GM12878 (cell line): Measurements from ENCODE around the gene YTHDF1. TPM values are rescaled to one million over a fixed set of nuclear protein-coding genes. Genes with fewer than 3 reads are reported as not detected.

Experiments
- ATAC-seq: fragments of 200-7000 bp; cut with Tn5 transposase; 3 replicates; pipeline ENCODE4 v1.9.1; 2020; ENCODE audit warnings: mild to moderate bottlenecking, moderate library complexity
- BruUV-seq: library from RNA; stranded (reverse); fragments of 400-500 nt; replicated peaks from 2 replicates; lab custom pipeline; 2021; lab: Mats Ljungman, UMichigan
- CTCF ChIA-PET: fragments of 300-600 bp; sonication (Branson Sonifier 250); formaldehyde crosslinking; extraction: SDS; loops from one replicate; lab custom pipeline; 2021; ENCODE audit warnings: inconsistent platforms; lab: Yijun Ruan, JAX
- POLR2A ChIA-PET: fragments of 350-600 bp; formaldehyde crosslinking; extraction: SDS; loops from one replicate; lab custom pipeline; 2021; ENCODE audit warnings: inconsistent platforms; lab: Charles Lee
- RAD21 ChIA-PET: fragments of 300-600 bp; sonication (Branson Sonifier 250); formaldehyde crosslinking; loops from one replicate; lab custom pipeline; 2023; ENCODE audit warnings: antibody characterized with exemption; ENCODE audit not compliant: unreplicated experiment; lab: Charles Lee
- SMC1A ChIA-PET: fragments of 300-600 bp; sonication (Branson Sonifier 250); formaldehyde crosslinking; loops from one replicate; lab custom pipeline; 2023; ENCODE audit not compliant: unreplicated experiment, uncharacterized antibody; lab: Charles Lee
- DNase-seq: peaks from one replicate; pipeline ENCODE4 v3.0.0-alpha.2; 2011; ENCODE audit warnings: low read depth, low spot score
- FAIRE-seq: peaks from 3 replicates; lab custom pipeline; 2011; peaks lifted over from hg19 to GRCh38; lab: Jason Lieb, UNC
- H2AFZ ChIP-seq: 2 replicates; pipeline ENCODE4 v1.6.0; 2011; ENCODE audit warnings: low read depth, low read length, control low read depth; ENCODE audit not compliant: control insufficient read depth
- H3K27ac ChIP-seq: 2 replicates; pipeline ENCODE4 v1.5.1; 2011; ENCODE audit warnings: control low read depth; ENCODE audit not compliant: control insufficient read depth, insufficient read depth
- H3K27me3 ChIP-seq, 2 experiments: replicated peaks in 1 of 2; 2 replicates each; pipeline versions ENCODE4 v1.6.0 to v1.6.1; 2011; ENCODE audit warnings: low read length in 1 of 2; ENCODE audit not compliant: control insufficient read depth in 2 of 2, insufficient read depth in 2 of 2
- H3K36me3 ChIP-seq, 2 experiments: 2 replicates each; pipeline ENCODE4 v1.5.1; 2011; ENCODE audit warnings: low read length in 1 of 2; ENCODE audit not compliant: control insufficient read depth in 2 of 2, insufficient read depth in 2 of 2
- H3K4me1 ChIP-seq: 2 replicates; pipeline ENCODE4 v1.6.1; 2011; ENCODE audit warnings: mild to moderate bottlenecking, low read length, moderate library complexity, mixed read lengths; ENCODE audit not compliant: control insufficient read depth, insufficient read depth
- H3K4me2 ChIP-seq: 2 replicates; pipeline ENCODE4 v1.6.0; 2011; ENCODE audit warnings: control low read depth; ENCODE audit not compliant: control insufficient read depth, insufficient read depth
- H3K4me3 ChIP-seq: fragments of 200-600 bp; sonication (generic); 2 replicates; pipeline ENCODE4 v1.5.1; 2016
- H3K79me2 ChIP-seq: 2 replicates; pipeline ENCODE4 v1.6.0; 2011; ENCODE audit warnings: low read length; ENCODE audit not compliant: control insufficient read depth, insufficient read depth
- H3K9ac ChIP-seq: 2 replicates; pipeline ENCODE4 v1.8.0; 2011; ENCODE audit warnings: low read length, control low read depth, mixed read lengths; ENCODE audit not compliant: control insufficient read depth, insufficient read depth
- H3K9me3 ChIP-seq: replicated peaks from 3 replicates; pipeline ENCODE4 v1.5.1; 2011; ENCODE audit warnings: mild to moderate bottlenecking, low read length; ENCODE audit not compliant: control insufficient read depth, insufficient read depth
- H4K20me1 ChIP-seq: 2 replicates; pipeline ENCODE4 v1.6.0; 2011; ENCODE audit not compliant: control insufficient read depth, insufficient read depth
- CEBPB ChIP-seq, 2 experiments: fragments of 150-350 bp in 1 of 2; IDR thresholded peaks; 2 replicates each; pipeline ENCODE4 v1.6.1; 2012 to 2014; ENCODE audit warnings: low read depth in 2 of 2, low read length in 2 of 2, borderline replicate concordance in 1 of 2, inconsistent platforms in 1 of 2
- CHD2 ChIP-seq: IDR thresholded peaks from 2 replicates; pipeline ENCODE4 v1.6.1; 2011; ENCODE audit warnings: low read depth, low read length, improper control_type of control experiment, borderline replicate concordance
- MEF2B ChIP-seq: fragments of 450-650 bp; IDR thresholded peaks from 2 replicates; pipeline ENCODE4 v1.6.1; 2018; ENCODE audit warnings: mild to moderate bottlenecking, moderate library complexity; ENCODE audit not compliant: partially characterized antibody, poor library complexity, severe bottlenecking
- MTA3 ChIP-seq: IDR thresholded peaks from 2 replicates; pipeline ENCODE4 v1.6.1; 2012; ENCODE audit warnings: low read length, inconsistent platforms, borderline replicate concordance
- NR2F1 ChIP-seq: fragments of 450-650 bp; conservative IDR thresholded peaks from 2 replicates; pipeline ENCODE4 v1.6.1; 2017; ENCODE audit warnings: mild to moderate bottlenecking
- PML ChIP-seq: IDR thresholded peaks from 2 replicates; pipeline ENCODE4 v1.6.1; 2012; ENCODE audit warnings: low read length, inconsistent platforms
- SIN3A ChIP-seq: IDR thresholded peaks from 2 replicates; pipeline ENCODE4 v1.6.1; 2012; ENCODE audit warnings: low read depth, low read length, improper control_type of control experiment
- STAT3 ChIP-seq: IDR thresholded peaks from 2 replicates; pipeline ENCODE4 v1.6.1; 2011; ENCODE audit warnings: low read depth, low read length, improper control_type of control experiment
- TARDBP ChIP-seq: IDR thresholded peaks from 2 replicates; pipeline ENCODE4 v1.6.1; 2016; ENCODE audit warnings: borderline replicate concordance
- WGBS: methylation state at CpG from one replicate; pipeline ENCODE4 v1.1.6; 2016; ENCODE audit warnings: low lambda C conversion rate; ENCODE audit not compliant: insufficient replicate concordance, insufficient coverage; ENCODE audit errors: missing lambda C conversion rate; 5-methylcytosine and 5-hydroxymethylcytosine counted together
- in situ Hi-C: fragments of 300-500 bp; cut with MboI; formaldehyde crosslinking; loops from 9 replicates; pipeline ENCODE4 v1.14.3; 2018; ENCODE audit warnings: mixed read lengths
- intact Hi-C: fragments of 100-400 bp; cut with micrococcal nuclease; formaldehyde crosslinking; loops from one replicate; pipeline ENCODE4 v1.14.2; 2022; ENCODE audit not compliant: unreplicated experiment
- polyA plus RNA-seq, 11 experiments: library from polyadenylated mRNA; depleted of rRNA in 4 of 11; unstranded in 6 of 11; stranded (reverse) in 5 of 11; fragments of >200 nt; fragmentation: Nextera tagmentation in 4 of 11; fragmentation: Illumina TruSeq in 1 of 11; extraction: Ambion mirVana in 4 of 11; extraction: Trizol in 1 of 11; gene quantifications; 1 replicate in 1 of 11; 2 replicates in 10 of 11; pipeline versions ENCODE4 v1.2.1 to v1.2.3, GENCODE V29; 2011 to 2016; ENCODE audit warnings: inconsistent platforms in 2 of 11, missing spikeins in 2 of 11, low read depth in 1 of 11
- total RNA-seq, 4 experiments: library from RNA; depleted of rRNA in 3 of 4; stranded (reverse); fragments of >200 nt in 3 of 4; fragmentation: Illumina TruSeq in 1 of 4; extraction: Trizol in 1 of 4; gene quantifications; 2 replicates each; pipeline versions ENCODE4 v1.2.1 to v1.2.3, GENCODE V29; 2013 to 2021
- TF ChIP-seq, protein P1 (sequence below): fragments of 450-650 bp; IDR thresholded peaks from 2 replicates; pipeline ENCODE4 v1.6.1; 2018; ENCODE audit warnings: borderline replicate concordance, mild to moderate bottlenecking; ENCODE audit not compliant: partially characterized antibody
- TF ChIP-seq, protein P2 (sequence below): fragments of 450-650 bp; IDR thresholded peaks from 2 replicates; pipeline ENCODE4 v1.6.1; 2017; ENCODE audit warnings: mild to moderate bottlenecking

YTHDF1 gene
- total and polyA plus RNA-seq, 10 of the 15 experiments (the other 5 are each of a cell fraction or from before 2014, with no cell fraction given) = 4.6 to 37.8 (median 20.5) TPM

DNA sequence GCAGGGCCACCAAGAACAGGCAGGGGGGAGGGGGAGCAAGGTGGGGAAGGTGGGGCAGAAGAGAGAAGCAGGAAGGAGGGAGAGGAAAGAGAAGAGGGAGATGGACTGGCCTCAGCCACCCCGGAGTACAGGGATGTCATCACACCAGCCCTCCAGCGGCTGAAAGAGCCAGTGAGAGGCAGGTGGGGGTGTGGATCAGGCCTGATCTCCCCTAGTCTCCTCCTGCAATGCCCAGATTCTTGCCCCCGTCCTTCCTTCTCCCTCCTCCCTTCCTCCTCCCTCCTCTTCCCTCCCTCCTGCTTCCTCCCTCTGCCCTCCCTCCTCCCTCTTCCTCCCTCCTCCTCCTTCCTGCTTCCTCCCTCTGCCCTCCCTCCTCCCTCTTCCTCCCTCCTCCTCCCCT lies 61.5 kb downstream of the YTHDF1 start:
- no TSS peak for BruUV-seq
- Histone ChIP-seq H4K20me1 (no peaks in the 10 kb centered on the region), H3K36me3 (no peaks in the 10 kb centered on the region), H3K79me2 (no peaks in the 10 kb centered on the region), H3K4me1 (no peaks in the 10 kb centered on the region), H3K4me3 (no peak overlapping the region), H3K27ac (no peak overlapping the region), H3K4me2 (no peak overlapping the region), H3K9me3 (no peaks in the 10 kb centered on the region; the same call in 2 of the 3 replicates), H3K9ac (no peak overlapping the region), H3K27me3 (peaks cover 0 to 6% of the 10 kb centered on the region in 2 experiments; a peak in 2 of 4 replicates), H2AFZ (no peak overlapping the region)
- DNase-seq (no peak), ATAC-seq (no peak), FAIRE-seq (no peak)
- intact Hi-C loops (no loop called here), in situ Hi-C loops (no loop called here)
- ChIA-PET SMC1A (no interaction called here), POLR2A (no interaction called here), RAD21 (no interaction called here), CTCF (no interaction called here)
- TF ChIP-seq STAT3 (no peak), MEF2B (no peak), NR2F1 (no peak), MTA3 (no peak)
- WGBS = 3% methylated on average over 3 of the region's 3 CpGs

DNA sequence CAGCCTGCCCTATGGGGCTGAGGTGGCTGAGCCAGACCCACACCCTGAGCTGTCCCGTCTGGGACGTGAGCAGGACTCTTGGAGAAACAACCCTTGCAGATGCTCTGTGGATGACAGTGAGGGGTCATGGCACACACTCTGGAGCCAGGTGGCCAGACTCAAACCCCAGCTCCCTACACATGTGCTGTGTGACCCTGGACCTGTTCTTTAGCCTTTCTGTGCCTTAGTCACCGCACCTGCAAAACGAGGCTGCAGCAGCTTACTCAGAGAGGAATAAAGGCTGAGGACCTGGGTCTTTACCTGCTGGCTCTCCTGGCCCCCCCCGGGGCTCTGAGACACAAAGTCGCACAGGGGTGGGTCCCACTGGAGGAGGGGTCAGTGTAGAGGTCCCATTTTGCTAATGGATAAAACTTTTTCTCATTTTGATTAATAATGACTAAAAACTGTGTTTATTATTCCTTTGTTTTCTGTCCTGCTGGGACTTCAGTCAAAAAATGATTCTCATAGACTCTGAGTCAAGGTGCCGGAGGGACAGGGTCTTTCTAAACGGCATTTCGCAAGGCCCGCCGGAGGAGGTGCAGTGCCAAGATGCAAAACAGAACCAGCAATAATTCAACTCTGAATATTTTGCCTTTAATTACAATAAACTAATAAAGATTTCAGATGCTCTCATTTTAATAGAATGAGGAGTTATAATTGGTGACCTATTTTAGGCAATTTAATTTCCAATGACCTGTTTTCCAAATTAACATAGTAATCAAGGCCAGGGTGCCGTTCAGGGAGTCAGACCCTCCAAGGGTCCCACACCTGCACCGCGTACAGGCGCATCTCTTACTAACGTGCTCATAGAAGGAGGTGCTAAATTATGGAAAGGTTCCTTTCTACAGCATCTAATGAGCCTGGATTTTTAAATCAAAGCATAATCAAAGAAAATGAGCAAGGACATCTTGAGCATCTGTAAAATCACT lies 62.4 kb downstream of the YTHDF1 start:
- no peaks in the 10 kb centered on the region; the same call in 2 of the 3 replicates for H3K9me3 ChIP-seq

More for the DNA sequence above, 62.4 kb downstream of the YTHDF1 start:
- Histone ChIP-seq H2AFZ (no peak overlapping the region), H3K27ac (no peak overlapping the region), H3K27me3 (peaks cover 0 to 6% of the 10 kb centered on the region in 2 experiments; a peak in 2 of 4 replicates), H3K4me2 (no peak overlapping the region), H3K4me1 (no peaks in the 10 kb centered on the region), H4K20me1 (no peaks in the 10 kb centered on the region), H3K9ac (no peak overlapping the region), H3K36me3 (no peaks in the 10 kb centered on the region), H3K4me3 (no peak overlapping the region), H3K79me2 (no peaks in the 10 kb centered on the region)
- no peak for TF ChIP-seq CEBPB (IDR thresholded peaks at IDR 0.05; ENCODE audit: borderline replicate concordance in 1 of 2, low read depth in 2 of 2, low read length in 2 of 2)
- TF ChIP-seq, protein P1, sequence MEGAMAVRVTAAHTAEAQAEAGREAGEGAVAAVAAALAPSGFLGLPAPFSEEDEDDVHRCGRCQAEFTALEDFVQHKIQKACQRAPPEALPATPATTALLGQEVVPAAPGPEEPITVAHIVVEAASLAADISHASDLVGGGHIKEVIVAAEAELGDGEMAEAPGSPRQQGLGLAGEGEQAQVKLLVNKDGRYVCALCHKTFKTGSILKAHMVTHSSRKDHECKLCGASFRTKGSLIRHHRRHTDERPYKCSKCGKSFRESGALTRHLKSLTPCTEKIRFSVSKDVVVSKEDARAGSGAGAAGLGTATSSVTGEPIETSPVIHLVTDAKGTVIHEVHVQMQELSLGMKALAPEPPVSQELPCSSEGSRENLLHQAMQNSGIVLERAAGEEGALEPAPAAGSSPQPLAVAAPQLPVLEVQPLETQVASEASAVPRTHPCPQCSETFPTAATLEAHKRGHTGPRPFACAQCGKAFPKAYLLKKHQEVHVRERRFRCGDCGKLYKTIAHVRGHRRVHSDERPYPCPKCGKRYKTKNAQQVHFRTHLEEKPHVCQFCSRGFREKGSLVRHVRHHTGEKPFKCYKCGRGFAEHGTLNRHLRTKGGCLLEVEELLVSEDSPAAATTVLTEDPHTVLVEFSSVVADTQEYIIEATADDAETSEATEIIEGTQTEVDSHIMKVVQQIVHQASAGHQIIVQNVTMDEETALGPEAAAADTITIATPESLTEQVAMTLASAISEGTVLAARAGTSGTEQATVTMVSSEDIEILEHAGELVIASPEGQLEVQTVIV = no peak
- no peak for TF ChIP-seq CHD2
- no peak for TF ChIP-seq TARDBP
- no peak for TF ChIP-seq SIN3A
- no peak for TF ChIP-seq PML
- TF ChIP-seq, protein P2, sequence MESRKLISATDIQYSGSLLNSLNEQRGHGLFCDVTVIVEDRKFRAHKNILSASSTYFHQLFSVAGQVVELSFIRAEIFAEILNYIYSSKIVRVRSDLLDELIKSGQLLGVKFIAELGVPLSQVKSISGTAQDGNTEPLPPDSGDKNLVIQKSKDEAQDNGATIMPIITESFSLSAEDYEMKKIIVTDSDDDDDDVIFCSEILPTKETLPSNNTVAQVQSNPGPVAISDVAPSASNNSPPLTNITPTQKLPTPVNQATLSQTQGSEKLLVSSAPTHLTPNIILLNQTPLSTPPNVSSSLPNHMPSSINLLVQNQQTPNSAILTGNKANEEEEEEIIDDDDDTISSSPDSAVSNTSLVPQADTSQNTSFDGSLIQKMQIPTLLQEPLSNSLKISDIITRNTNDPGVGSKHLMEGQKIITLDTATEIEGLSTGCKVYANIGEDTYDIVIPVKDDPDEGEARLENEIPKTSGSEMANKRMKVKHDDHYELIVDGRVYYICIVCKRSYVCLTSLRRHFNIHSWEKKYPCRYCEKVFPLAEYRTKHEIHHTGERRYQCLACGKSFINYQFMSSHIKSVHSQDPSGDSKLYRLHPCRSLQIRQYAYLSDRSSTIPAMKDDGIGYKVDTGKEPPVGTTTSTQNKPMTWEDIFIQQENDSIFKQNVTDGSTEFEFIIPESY = no peak
- FAIRE-seq (no peak), ATAC-seq (no peak), DNase-seq (no peak)
- in situ Hi-C loops = no loop called here
- ChIA-PET POLR2A (no interaction called here), CTCF (no interaction called here), SMC1A (no interaction called here), RAD21 (no interaction called here)
- intact Hi-C loops = no loop called here
- WGBS = 39% methylated on average over 16 of the region's 16 CpGs
- BruUV-seq = no TSS peak
